ENCODE results near the gene DCXR.

DNA sequence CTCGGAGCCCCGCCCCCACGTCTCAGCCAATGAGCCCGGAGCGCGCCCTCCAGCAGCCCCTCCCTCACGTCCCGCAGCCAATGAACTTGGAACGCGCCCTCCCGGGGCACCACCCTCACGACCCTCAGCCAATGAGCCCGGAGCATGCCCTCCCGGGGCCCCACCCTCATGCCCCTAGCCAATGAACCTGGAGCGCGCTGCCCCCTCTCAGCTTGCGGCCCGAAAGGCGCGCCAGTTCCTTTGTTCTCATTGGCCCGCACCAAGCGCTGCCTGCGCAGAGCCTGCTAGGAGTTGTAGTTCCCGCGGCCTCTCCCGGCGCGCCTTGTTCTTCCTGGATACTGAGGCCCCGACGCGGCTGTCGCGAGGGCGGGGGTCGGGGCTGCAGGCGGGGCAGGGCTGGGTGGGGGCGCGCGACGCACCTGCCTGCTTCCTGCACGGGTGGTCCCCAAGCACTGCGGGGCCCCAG, 14.5 kb downstream of the DCXR start, which contains the start of gene LRRC45:
- no peak for TF ChIP-seq POLR2A (IDR thresholded peaks at IDR 0.05; ENCODE audit: low read length)
- no peak for TF ChIP-seq GATA1 (IDR thresholded peaks at IDR 0.05; ENCODE audit: low read depth, low read length)
